GM23338 (cell line): ENCODE data around the gene CCND1. TPM values are rescaled to one million over a fixed set of nuclear protein-coding genes. Genes with fewer than 3 reads are reported as not detected.
A peak's percentile ranks its signal among the peaks of the same experiment; 100 is the strongest.

ENCODE experiments used
- ATAC-seq: fragments of 200-7000 bp; cut with Tn5 transposase; 3 replicates; pipeline ENCODE4 v1.9.1; 2020
- DNase-seq: peaks from one replicate; pipeline ENCODE4 v3.0.0-alpha.2; 2015; ENCODE audit warnings: low spot score
- H2AFZ ChIP-seq: fragments of 200-600 bp; sonication (generic); 2 replicates; pipeline ENCODE4 v1.8.0; 2016; ENCODE audit warnings: antibody characterized with exemption, mild to moderate bottlenecking, moderate library complexity
- H3F3A ChIP-seq: fragments of 200-600 bp; sonication (generic); replicated peaks from 2 replicates; pipeline ENCODE4 v1.8.0; 2017; ENCODE audit warnings: antibody characterized with exemption, mixed run types, low read depth
- H3K27ac ChIP-seq: fragments of 200-600 bp; sonication (generic); 2 replicates; pipeline ENCODE4 v1.6.1; 2016; ENCODE audit warnings: low read depth
- H3K27me3 ChIP-seq: fragments of 200-600 bp; sonication (generic); 2 replicates; pipeline ENCODE4 v1.8.0; 2016; ENCODE audit warnings: mild to moderate bottlenecking, mixed run types, moderate library complexity; ENCODE audit not compliant: insufficient read depth
- H3K36me3 ChIP-seq: fragments of 200-600 bp; sonication (generic); 2 replicates; pipeline ENCODE4 v1.8.0; 2016; ENCODE audit warnings: mild to moderate bottlenecking; ENCODE audit not compliant: insufficient read depth
- H3K4me1 ChIP-seq: fragments of 200-600 bp; sonication (generic); 2 replicates; pipeline ENCODE4 v1.8.0; 2016; ENCODE audit warnings: mild to moderate bottlenecking, moderate library complexity; ENCODE audit not compliant: insufficient read depth
- H3K4me2 ChIP-seq: fragments of 200-600 bp; sonication (generic); 2 replicates; pipeline ENCODE4 v1.7.1; 2017; ENCODE audit warnings: mixed run types
- H3K4me3 ChIP-seq: fragments of 200-600 bp; sonication (generic); 2 replicates; pipeline ENCODE4 v1.6.1; 2016; ENCODE audit warnings: mixed run types
- H3K79me2 ChIP-seq: fragments of 200-600 bp; sonication (generic); replicated peaks from 2 replicates; pipeline ENCODE4 v1.8.0; 2017; ENCODE audit warnings: mild to moderate bottlenecking; ENCODE audit not compliant: insufficient read depth
- H3K9me2 ChIP-seq: fragments of 200-600 bp; sonication (generic); 2 replicates; pipeline ENCODE4 v1.8.0; 2017; ENCODE audit not compliant: insufficient read depth
- H4K20me1 ChIP-seq: fragments of 200-600 bp; sonication (generic); replicated peaks from 2 replicates; pipeline ENCODE4 v1.8.0; 2017; ENCODE audit warnings: mild to moderate bottlenecking; ENCODE audit not compliant: insufficient read depth
- H3K27ac Mint-ChIP-seq: 2 replicates; pipeline ENCODE4 v1.8.0; 2020; ENCODE audit warnings: inconsistent platforms, mild to moderate bottlenecking, moderate library complexity, mixed read lengths
- H3K27me3 Mint-ChIP-seq: 3 replicates; pipeline ENCODE4 v1.8.0; 2022; ENCODE audit warnings: low read depth, mild to moderate bottlenecking, moderate library complexity, mixed read lengths, inconsistent platforms; ENCODE audit not compliant: insufficient read depth, poor library complexity
- H3K36me3 Mint-ChIP-seq: 3 replicates; pipeline ENCODE4 v1.8.0; 2021; ENCODE audit warnings: low read depth, mild to moderate bottlenecking, inconsistent platforms, moderate library complexity, mixed read lengths
- H3K4me1 Mint-ChIP-seq: 3 replicates; pipeline ENCODE4 v1.8.0; 2020; ENCODE audit warnings: mild to moderate bottlenecking, inconsistent platforms, mixed read lengths
- H3K4me3 Mint-ChIP-seq: 3 replicates; pipeline ENCODE4 v1.8.0; 2021; ENCODE audit warnings: moderate library complexity, mild to moderate bottlenecking, inconsistent platforms, mixed read lengths
- H3K9me3 Mint-ChIP-seq: 3 replicates; pipeline ENCODE4 v1.8.0; 2020; ENCODE audit warnings: moderate library complexity, mild to moderate bottlenecking, inconsistent platforms, mixed read lengths
- EZH2phosphoT487 ChIP-seq: fragments of 200-600 bp; sonication (generic); IDR thresholded peaks from one replicate; pipeline ENCODE4 v1.8.1; 2018; ENCODE audit warnings: antibody characterized with exemption; ENCODE audit not compliant: unreplicated experiment
- NANOG ChIP-seq: IDR thresholded peaks from 2 replicates; pipeline ENCODE4 v1.6.1; 2016; ENCODE audit warnings: antibody characterized with exemption, borderline replicate concordance
- STAT1 ChIP-seq: IDR thresholded peaks from one replicate; pipeline ENCODE4 v1.6.1; 2016; ENCODE audit warnings: antibody characterized with exemption; ENCODE audit not compliant: unreplicated experiment
- polyA plus RNA-seq: library from polyadenylated mRNA; unstranded; fragments of >200 nt; fragmentation: Nextera tagmentation; extraction: Ambion mirVana; gene quantifications from 2 replicates; pipeline ENCODE4 v1.2.1, GENCODE V29; 2016
- total RNA-seq: library from RNA; depleted of rRNA; stranded (reverse); fragments of >200 nt; shearing (Covaris generic); gene quantifications from 2 replicates; pipeline ENCODE4 v1.2.3, GENCODE V29; 2014
- TF ChIP-seq, protein P1 (sequence below): fragments of 250-450 bp; sonication (Bioruptor Pico); IDR thresholded peaks from 2 replicates; pipeline ENCODE4 v1.5.0; 2020; ENCODE audit warnings: mild to moderate bottlenecking, moderate library complexity
- TF ChIP-seq, protein P2 (sequence below), 2 experiments: fragments of 200-600 bp in 1 of 2; sonication (generic) in 1 of 2; conservative IDR thresholded peaks; 2 replicates each; pipeline versions ENCODE4 v1.5.1 to v1.6.1; 2016 to 2017; ENCODE audit warnings: antibody characterized with exemption in 2 of 2, low read depth in 2 of 2, mild to moderate bottlenecking in 2 of 2, moderate library complexity in 1 of 2

CCND1 gene
- total and polyA plus RNA-seq, 2 experiments from 2014 or later, result 109 to 183 TPM

DNA sequence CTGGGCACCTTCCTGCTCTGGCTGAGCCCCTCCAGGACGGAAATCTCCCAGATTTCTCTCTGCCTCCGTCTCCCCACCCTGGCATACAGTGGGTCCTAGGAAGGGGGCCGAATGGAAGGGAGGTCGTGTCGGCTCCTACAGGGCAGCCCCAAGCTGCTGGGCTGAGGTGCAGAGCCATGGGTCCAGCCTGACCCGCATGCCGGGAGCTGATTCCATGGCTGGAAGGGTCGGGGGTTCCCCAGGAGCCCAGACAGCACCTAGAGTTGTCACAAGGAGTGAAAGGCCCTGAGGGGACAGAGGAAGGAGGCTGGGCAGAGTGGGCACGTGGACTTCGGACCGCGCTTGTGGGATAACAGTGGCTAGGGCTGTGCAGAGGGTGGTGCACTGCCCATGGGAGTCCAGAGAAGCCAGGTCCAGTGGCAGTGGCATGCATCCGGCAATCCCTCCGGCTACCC is 16.5 kb downstream of the CCND1 start (continued):
- TF ChIP-seq, protein P1, sequence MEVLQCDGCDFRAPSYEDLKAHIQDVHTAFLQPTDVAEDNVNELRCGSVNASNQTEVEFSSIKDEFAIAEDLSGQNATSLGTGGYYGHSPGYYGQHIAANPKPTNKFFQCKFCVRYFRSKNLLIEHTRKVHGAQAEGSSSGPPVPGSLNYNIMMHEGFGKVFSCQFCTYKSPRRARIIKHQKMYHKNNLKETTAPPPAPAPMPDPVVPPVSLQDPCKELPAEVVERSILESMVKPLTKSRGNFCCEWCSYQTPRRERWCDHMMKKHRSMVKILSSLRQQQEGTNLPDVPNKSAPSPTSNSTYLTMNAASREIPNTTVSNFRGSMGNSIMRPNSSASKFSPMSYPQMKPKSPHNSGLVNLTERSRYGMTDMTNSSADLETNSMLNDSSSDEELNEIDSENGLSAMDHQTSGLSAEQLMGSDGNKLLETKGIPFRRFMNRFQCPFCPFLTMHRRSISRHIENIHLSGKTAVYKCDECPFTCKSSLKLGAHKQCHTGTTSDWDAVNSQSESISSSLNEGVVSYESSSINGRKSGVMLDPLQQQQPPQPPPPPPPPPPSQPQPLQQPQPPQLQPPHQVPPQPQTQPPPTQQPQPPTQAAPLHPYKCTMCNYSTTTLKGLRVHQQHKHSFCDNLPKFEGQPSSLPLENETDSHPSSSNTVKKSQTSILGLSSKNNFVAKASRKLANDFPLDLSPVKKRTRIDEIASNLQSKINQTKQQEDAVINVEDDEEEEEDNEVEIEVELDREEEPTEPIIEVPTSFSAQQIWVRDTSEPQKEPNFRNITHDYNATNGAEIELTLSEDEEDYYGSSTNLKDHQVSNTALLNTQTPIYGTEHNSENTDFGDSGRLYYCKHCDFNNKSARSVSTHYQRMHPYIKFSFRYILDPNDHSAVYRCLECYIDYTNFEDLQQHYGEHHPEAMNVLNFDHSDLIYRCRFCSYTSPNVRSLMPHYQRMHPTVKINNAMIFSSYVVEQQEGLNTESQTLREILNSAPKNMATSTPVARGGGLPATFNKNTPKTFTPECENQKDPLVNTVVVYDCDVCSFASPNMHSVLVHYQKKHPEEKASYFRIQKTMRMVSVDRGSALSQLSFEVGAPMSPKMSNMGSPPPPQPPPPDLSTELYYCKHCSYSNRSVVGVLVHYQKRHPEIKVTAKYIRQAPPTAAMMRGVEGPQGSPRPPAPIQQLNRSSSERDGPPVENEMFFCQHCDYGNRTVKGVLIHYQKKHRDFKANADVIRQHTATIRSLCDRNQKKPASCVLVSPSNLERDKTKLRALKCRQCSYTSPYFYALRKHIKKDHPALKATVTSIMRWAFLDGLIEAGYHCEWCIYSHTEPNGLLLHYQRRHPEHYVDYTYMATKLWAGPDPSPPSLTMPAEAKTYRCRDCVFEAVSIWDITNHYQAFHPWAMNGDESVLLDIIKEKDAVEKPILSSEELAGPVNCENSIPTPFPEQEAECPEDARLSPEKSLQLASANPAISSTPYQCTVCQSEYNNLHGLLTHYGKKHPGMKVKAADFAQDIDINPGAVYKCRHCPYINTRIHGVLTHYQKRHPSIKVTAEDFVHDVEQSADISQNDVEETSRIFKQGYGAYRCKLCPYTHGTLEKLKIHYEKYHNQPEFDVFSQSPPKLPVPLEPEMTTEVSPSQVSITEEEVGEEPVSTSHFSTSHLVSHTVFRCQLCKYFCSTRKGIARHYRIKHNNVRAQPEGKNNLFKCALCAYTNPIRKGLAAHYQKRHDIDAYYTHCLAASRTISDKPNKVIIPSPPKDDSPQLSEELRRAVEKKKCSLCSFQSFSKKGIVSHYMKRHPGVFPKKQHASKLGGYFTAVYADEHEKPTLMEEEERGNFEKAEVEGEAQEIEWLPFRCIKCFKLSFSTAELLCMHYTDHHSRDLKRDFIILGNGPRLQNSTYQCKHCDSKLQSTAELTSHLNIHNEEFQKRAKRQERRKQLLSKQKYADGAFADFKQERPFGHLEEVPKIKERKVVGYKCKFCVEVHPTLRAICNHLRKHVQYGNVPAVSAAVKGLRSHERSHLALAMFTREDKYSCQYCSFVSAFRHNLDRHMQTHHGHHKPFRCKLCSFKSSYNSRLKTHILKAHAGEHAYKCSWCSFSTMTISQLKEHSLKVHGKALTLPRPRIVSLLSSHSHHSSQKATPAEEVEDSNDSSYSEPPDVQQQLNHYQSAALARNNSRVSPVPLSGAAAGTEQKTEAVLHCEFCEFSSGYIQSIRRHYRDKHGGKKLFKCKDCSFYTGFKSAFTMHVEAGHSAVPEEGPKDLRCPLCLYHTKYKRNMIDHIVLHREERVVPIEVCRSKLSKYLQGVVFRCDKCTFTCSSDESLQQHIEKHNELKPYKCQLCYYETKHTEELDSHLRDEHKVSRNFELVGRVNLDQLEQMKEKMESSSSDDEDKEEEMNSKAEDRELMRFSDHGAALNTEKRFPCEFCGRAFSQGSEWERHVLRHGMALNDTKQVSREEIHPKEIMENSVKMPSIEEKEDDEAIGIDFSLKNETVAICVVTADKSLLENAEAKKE, result no peak
- TF ChIP-seq EZH2phosphoT487 (no peak), STAT1 (no peak)
- TF ChIP-seq, protein P2, sequence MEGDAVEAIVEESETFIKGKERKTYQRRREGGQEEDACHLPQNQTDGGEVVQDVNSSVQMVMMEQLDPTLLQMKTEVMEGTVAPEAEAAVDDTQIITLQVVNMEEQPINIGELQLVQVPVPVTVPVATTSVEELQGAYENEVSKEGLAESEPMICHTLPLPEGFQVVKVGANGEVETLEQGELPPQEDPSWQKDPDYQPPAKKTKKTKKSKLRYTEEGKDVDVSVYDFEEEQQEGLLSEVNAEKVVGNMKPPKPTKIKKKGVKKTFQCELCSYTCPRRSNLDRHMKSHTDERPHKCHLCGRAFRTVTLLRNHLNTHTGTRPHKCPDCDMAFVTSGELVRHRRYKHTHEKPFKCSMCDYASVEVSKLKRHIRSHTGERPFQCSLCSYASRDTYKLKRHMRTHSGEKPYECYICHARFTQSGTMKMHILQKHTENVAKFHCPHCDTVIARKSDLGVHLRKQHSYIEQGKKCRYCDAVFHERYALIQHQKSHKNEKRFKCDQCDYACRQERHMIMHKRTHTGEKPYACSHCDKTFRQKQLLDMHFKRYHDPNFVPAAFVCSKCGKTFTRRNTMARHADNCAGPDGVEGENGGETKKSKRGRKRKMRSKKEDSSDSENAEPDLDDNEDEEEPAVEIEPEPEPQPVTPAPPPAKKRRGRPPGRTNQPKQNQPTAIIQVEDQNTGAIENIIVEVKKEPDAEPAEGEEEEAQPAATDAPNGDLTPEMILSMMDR (conservative IDR thresholded peaks at IDR 0.05; ENCODE audit: low read depth in 2 of 2), result no peak

DNA sequence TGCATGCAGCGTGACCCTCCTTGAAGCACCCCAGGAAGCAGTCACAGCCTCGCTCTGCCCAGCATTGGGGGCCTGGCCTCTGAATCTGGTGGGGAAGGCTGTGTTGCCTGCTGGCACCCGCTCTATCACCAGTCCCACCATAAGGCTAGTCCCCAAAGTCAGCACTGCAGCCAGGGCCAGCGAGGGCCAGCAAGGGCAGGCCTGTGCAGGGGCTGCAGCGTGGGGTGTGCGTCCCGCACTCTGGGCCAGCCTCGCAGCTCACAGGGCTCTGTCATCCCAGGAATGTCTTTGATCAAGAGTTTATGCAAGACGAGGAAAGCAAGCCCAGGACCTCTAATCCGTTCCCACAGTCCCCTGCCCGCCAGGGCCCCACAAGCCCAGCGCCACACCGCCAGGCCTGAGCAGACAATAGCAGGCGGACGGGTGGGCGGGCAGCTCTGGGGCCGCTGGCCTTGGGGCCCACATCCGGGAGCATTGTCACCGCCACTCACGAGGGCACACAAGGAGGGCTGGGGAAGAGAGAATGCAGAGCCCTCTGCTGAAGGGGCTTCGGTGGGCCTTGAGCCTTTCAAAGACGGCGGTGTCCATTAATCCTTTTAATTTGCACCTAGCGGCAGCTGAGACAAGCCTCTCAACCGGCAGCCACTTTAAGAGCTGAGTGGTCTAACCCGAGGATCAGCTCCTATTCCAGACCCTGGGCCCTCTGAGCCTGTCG is 17.1 kb downstream of the CCND1 start:
- Histone ChIP-seq H3K4me2 (peak overlapping the region; percentile 55; the same call in 1 of the 2 replicates), H3K27me3 (no peaks in the 10 kb centered on the region), H4K20me1 (no peaks in the 10 kb centered on the region), H3K4me1 (peaks cover 18% of the 10 kb centered on the region), H3K36me3 (no peaks in the 10 kb centered on the region; the same call in 1 of the 2 replicates), H3K4me3 (no peak overlapping the region), H3K9me2 (no peaks in the 10 kb centered on the region), H3K79me2 (no peaks in the 10 kb centered on the region), H3K27ac (peak overlapping the region; percentile 74), H2AFZ (peak overlapping the region; percentile 78; the same call in 1 of the 2 replicates), H3F3A (0 out of 2 replicates have a peak, but pooled peaks cover 9% of the 10 kb centered on the region)
- DNase-seq (peak; percentile 88), ATAC-seq (peak; percentile 78)
- Mint-ChIP-seq H3K27ac (peak overlapping the region; percentile 72; the same call in 1 of the 2 replicates), H3K27me3 (peaks cover 23% of the 10 kb centered on the region), H3K9me3 (no peaks in the 10 kb centered on the region), H3K4me3 (no peak overlapping the region), H3K4me1 (peaks cover 37% of the 10 kb centered on the region), H3K36me3 (peaks cover 12% of the 10 kb centered on the region)
- TF ChIP-seq NANOG, result no peak
- TF ChIP-seq, protein P1, result no peak
